ENCODE data around the gene OPRM1. TPM values are rescaled to one million over a fixed set of nuclear protein-coding genes. Genes with fewer than 3 reads are reported as not detected.
"Not testable (repeated sequence)": the region's sequence is repeated elsewhere in the genome, so short reads cannot be mapped to it uniquely, and the experiment has no call there.

OPRM1 gene
- total RNA-seq, 1 donor from 2014 or later, result not detected

GRCh38 chr6:154187203-154187602 is 148.2 kb downstream of the OPRM1 start:
- ATAC-seq (no peak), DNase-seq (no peak)
- intact Hi-C loops (cut with micrococcal nuclease), result no loop called here

GRCh38 chr6:154187714-154188113 is 148.7 kb downstream of the OPRM1 start:
- DNase-seq (no peak), ATAC-seq (no peak)
- intact Hi-C loops (cut with micrococcal nuclease), result no loop called here

- DNase-seq, result no peak
- intact Hi-C loops (cut with micrococcal nuclease), result no loop called here
- no peak for ATAC-seq
These were observed 157.4 kb downstream of the OPRM1 start for GRCh38 chr6:154196333-154196885.

GRCh38 chr6:154197196-154197860 is 158.3 kb downstream of the OPRM1 start:
- ATAC-seq (no peak), DNase-seq (no peak)
- intact Hi-C loops (cut with micrococcal nuclease), result no loop called here

GRCh38 chr6:154201688-154202087 is 162.6 kb downstream of the OPRM1 start:
- DNase-seq; intact Hi-C loops (cut with micrococcal nuclease): not testable (repeated sequence)
- peak; percentile 48 for ATAC-seq

- intact Hi-C loops (cut with micrococcal nuclease), result no loop called here
- no peak for DNase-seq
- no peak for ATAC-seq
These were observed 163.3 kb downstream of the OPRM1 start for GRCh38 chr6:154202339-154202738.

- intact Hi-C loops (cut with micrococcal nuclease), result no loop called here
- ATAC-seq (no peak), DNase-seq (no peak)
These were observed 163.9 kb downstream of the OPRM1 start for GRCh38 chr6:154202958-154203357.

- ATAC-seq (no peak), DNase-seq (no peak)
- intact Hi-C loops (cut with micrococcal nuclease), result no loop called here
These were observed 167.1 kb downstream of the OPRM1 start for GRCh38 chr6:154206141-154206540.

GRCh38 chr6:154206996-154207395 is 168.0 kb downstream of the OPRM1 start:
- DNase-seq, result no peak
- intact Hi-C loops (cut with micrococcal nuclease), result no loop called here
- no peak for ATAC-seq

GRCh38 chr6:154209555-154209954 is 170.5 kb downstream of the OPRM1 start:
- intact Hi-C loops (cut with micrococcal nuclease), result no loop called here
- ATAC-seq (no peak), DNase-seq (no peak)

- intact Hi-C loops (cut with micrococcal nuclease), result no loop called here
- DNase-seq, result no peak
- ATAC-seq, result no peak
These were observed 171.6 kb downstream of the OPRM1 start for GRCh38 chr6:154210678-154211077.

- DNase-seq (no peak), ATAC-seq (no peak)
- intact Hi-C loops (cut with micrococcal nuclease), result no loop called here
These were observed 174.7 kb downstream of the OPRM1 start for GRCh38 chr6:154213782-154214181.

GRCh38 chr6:154218301-154218700 is 179.3 kb downstream of the OPRM1 start:
- intact Hi-C loops (cut with micrococcal nuclease), result no loop called here
- no peak for DNase-seq
- no peak for ATAC-seq

- no peak for DNase-seq
These were observed 179.7 kb downstream of the OPRM1 start for GRCh38 chr6:154218787-154219186.

GRCh38 chr6:154219250-154219649 is 180.2 kb downstream of the OPRM1 start:
- intact Hi-C loops (cut with micrococcal nuclease), result no loop called here
- DNase-seq (no peak), ATAC-seq (no peak)

More at GRCh38 chr6:154218787-154219186, 179.7 kb downstream of the OPRM1 start:
- ATAC-seq, result no peak
- intact Hi-C loops (cut with micrococcal nuclease), result no loop called here

- no peak for ATAC-seq
- no peak for DNase-seq
- intact Hi-C loops (cut with micrococcal nuclease), result no loop called here
These were observed 183.7 kb downstream of the OPRM1 start for GRCh38 chr6:154222716-154223115.

GRCh38 chr6:154223296-154223695 is 184.3 kb downstream of the OPRM1 start:
- no peak for DNase-seq
- intact Hi-C loops (cut with micrococcal nuclease), result no loop called here
- no peak for ATAC-seq

GRCh38 chr6:154226461-154226860 is 187.4 kb downstream of the OPRM1 start:
- ATAC-seq (no peak), DNase-seq (no peak)
- intact Hi-C loops (cut with micrococcal nuclease), result no loop called here

- no peak for ATAC-seq
- no peak for DNase-seq
- intact Hi-C loops (cut with micrococcal nuclease), result no loop called here
These were observed 189.0 kb downstream of the OPRM1 start for GRCh38 chr6:154227862-154228520.

GRCh38 chr6:154228521-154228905 is 189.5 kb downstream of the OPRM1 start:
- no peak for ATAC-seq
- intact Hi-C loops (cut with micrococcal nuclease), result no loop called here
- no peak for DNase-seq

- no peak for ATAC-seq
- intact Hi-C loops (cut with micrococcal nuclease), result no loop called here
- DNase-seq, result no peak
These were observed 190.7 kb downstream of the OPRM1 start for GRCh38 chr6:154229786-154230185.

Data from left ventricle myocardium superior (tissue), 1 donor.